ENCODE data around the gene FAM120A. TPM values are rescaled to one million over a fixed set of nuclear protein-coding genes. Genes with fewer than 3 reads are reported as not detected.

FAM120A gene
- total and polyA plus RNA-seq, 2 of the 13 experiments (the other 11 are each of a cell fraction or from before 2014, with no cell fraction given) = 41.3 to 44.4 TPM

DNA sequence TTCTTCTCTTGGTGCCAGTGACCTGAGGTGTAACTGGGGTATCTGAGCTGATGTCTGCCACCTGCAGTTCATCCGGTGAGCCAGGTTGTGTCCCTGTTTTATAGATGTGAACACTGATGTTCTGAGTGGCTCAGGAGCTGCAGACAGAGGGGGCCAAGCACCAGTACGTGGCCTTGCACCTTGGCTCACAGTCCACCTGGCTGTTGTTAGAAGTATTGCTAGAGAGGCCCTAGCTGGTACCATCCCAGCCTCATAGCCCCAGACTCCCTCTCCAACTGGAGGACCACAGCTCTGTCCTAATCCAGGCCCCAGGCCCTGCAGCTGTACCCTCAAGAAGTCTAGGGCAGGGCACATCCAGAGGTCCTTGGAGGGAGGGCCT is 141.1 kb downstream of the FAM120A start (continued):
- TF ChIP-seq, protein P1, sequence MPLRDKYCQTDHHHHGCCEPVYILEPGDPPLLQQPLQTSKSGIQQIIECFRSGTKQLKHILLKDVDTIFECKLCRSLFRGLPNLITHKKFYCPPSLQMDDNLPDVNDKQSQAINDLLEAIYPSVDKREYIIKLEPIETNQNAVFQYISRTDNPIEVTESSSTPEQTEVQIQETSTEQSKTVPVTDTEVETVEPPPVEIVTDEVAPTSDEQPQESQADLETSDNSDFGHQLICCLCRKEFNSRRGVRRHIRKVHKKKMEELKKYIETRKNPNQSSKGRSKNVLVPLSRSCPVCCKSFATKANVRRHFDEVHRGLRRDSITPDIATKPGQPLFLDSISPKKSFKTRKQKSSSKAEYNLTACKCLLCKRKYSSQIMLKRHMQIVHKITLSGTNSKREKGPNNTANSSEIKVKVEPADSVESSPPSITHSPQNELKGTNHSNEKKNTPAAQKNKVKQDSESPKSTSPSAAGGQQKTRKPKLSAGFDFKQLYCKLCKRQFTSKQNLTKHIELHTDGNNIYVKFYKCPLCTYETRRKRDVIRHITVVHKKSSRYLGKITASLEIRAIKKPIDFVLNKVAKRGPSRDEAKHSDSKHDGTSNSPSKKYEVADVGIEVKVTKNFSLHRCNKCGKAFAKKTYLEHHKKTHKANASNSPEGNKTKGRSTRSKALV (CRISPR knock-in tag; IDR thresholded peaks at IDR 0.05) = no peak
- no peak for TF ChIP-seq ZNF354B (CRISPR knock-in tag; IDR thresholded peaks at IDR 0.05)
- TF ChIP-seq BHLHE40 (IDR thresholded peaks at IDR 0.05; ENCODE audit: low read length) = 0 out of 2 replicates have a peak, but pooled peaks have one; percentile 30
- no peak for TF ChIP-seq KDM5B (CRISPR knock-in tag; IDR thresholded peaks at IDR 0.05; ENCODE audit: borderline replicate concordance)
- no peak for TF ChIP-seq ZNF367 (CRISPR knock-in tag; IDR thresholded peaks at IDR 0.05; ENCODE audit: borderline replicate concordance)
- TF ChIP-seq SAP130 (CRISPR knock-in tag; IDR thresholded peaks at IDR 0.05; ENCODE audit: low read depth) = peak; percentile 41; the same call in 1 of the 2 replicates
- TF ChIP-seq SOX5 (CRISPR knock-in tag; IDR thresholded peaks at IDR 0.05; ENCODE audit: borderline replicate concordance) = no peak
- TF ChIP-seq FIP1L1 (IDR thresholded peaks at IDR 0.05; ENCODE audit: borderline replicate concordance, insufficient read depth, low read depth, low read length) = no peak
- TF ChIP-seq ZSCAN12 (CRISPR knock-in tag; IDR thresholded peaks at IDR 0.05) = no peak
- no peak for TF ChIP-seq ZMAT3 (CRISPR knock-in tag; conservative IDR thresholded peaks at IDR 0.05)
- TF ChIP-seq, protein P2, sequence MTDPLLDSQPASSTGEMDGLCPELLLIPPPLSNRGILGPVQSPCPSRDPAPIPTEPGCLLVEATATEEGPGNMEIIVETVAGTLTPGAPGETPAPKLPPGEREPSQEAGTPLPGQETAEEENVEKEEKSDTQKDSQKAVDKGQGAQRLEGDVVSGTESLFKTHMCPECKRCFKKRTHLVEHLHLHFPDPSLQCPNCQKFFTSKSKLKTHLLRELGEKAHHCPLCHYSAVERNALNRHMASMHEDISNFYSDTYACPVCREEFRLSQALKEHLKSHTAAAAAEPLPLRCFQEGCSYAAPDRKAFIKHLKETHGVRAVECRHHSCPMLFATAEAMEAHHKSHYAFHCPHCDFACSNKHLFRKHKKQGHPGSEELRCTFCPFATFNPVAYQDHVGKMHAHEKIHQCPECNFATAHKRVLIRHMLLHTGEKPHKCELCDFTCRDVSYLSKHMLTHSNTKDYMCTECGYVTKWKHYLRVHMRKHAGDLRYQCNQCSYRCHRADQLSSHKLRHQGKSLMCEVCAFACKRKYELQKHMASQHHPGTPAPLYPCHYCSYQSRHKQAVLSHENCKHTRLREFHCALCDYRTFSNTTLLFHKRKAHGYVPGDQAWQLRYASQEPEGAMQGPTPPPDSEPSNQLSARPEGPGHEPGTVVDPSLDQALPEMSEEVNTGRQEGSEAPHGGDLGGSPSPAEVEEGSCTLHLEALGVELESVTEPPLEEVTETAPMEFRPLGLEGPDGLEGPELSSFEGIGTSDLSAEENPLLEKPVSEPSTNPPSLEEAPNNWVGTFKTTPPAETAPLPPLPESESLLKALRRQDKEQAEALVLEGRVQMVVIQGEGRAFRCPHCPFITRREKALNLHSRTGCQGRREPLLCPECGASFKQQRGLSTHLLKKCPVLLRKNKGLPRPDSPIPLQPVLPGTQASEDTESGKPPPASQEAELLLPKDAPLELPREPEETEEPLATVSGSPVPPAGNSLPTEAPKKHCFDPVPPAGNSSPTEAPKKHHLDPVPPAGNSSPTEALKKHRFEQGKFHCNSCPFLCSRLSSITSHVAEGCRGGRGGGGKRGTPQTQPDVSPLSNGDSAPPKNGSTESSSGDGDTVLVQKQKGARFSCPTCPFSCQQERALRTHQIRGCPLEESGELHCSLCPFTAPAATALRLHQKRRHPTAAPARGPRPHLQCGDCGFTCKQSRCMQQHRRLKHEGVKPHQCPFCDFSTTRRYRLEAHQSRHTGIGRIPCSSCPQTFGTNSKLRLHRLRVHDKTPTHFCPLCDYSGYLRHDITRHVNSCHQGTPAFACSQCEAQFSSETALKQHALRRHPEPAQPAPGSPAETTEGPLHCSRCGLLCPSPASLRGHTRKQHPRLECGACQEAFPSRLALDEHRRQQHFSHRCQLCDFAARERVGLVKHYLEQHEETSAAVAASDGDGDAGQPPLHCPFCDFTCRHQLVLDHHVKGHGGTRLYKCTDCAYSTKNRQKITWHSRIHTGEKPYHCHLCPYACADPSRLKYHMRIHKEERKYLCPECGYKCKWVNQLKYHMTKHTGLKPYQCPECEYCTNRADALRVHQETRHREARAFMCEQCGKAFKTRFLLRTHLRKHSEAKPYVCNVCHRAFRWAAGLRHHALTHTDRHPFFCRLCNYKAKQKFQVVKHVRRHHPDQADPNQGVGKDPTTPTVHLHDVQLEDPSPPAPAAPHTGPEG (CRISPR knock-in tag; IDR thresholded peaks at IDR 0.05) = no peak
- TF ChIP-seq DPF2 (CRISPR knock-in tag; IDR thresholded peaks at IDR 0.05; ENCODE audit: borderline replicate concordance, low read depth) = no peak
- no peak for TF ChIP-seq FOSL2 (CRISPR knock-in tag; IDR thresholded peaks at IDR 0.05)
- TF ChIP-seq NCOA5 (CRISPR knock-in tag; IDR thresholded peaks at IDR 0.05) = no peak
- peak; percentile 45; the same call in 1 of the 2 replicates for TF ChIP-seq RAD21 (CRISPR knock-in tag; IDR thresholded peaks at IDR 0.05)
- no peak for TF ChIP-seq ZMYM2 (CRISPR knock-in tag; IDR thresholded peaks at IDR 0.05)
- TF ChIP-seq, protein P3, sequence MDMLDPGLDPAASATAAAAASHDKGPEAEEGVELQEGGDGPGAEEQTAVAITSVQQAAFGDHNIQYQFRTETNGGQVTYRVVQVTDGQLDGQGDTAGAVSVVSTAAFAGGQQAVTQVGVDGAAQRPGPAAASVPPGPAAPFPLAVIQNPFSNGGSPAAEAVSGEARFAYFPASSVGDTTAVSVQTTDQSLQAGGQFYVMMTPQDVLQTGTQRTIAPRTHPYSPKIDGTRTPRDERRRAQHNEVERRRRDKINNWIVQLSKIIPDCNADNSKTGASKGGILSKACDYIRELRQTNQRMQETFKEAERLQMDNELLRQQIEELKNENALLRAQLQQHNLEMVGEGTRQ (IDR thresholded peaks at IDR 0.05; ENCODE audit: low read depth, low read length) = peak; percentile 35; the same call in 1 of the 2 replicates
- TF ChIP-seq, protein P3 (CRISPR knock-in tag; IDR thresholded peaks at IDR 0.05; ENCODE audit: borderline replicate concordance) = no peak
- no peak for TF ChIP-seq ZNF230 (CRISPR knock-in tag; IDR thresholded peaks at IDR 0.05)
- TF ChIP-seq MYC (CRISPR knock-in tag; IDR thresholded peaks at IDR 0.05; ENCODE audit: borderline replicate concordance) = peak; percentile 53; the same call in 1 of the 2 replicates
- TF ChIP-seq RXRB (CRISPR knock-in tag; IDR thresholded peaks at IDR 0.05; ENCODE audit: borderline replicate concordance) = no peak; the same call in 1 of the 2 replicates

Measured in HepG2 (cell line).